Karpas-422 (cell line): ENCODE results near the gene TDRD9. TPM values are rescaled to one million over a fixed set of nuclear protein-coding genes. Genes with fewer than 3 reads are reported as not detected.

ENCODE experiments used
- DNase-seq: peaks from one replicate; pipeline ENCODE4 v3.0.0-alpha.2; 2015
- H2AFZ ChIP-seq: fragments of 200-600 bp; sonication (generic); 2 replicates; pipeline ENCODE4 v1.6.1; 2014; ENCODE audit warnings: antibody characterized with exemption, low read length, mixed read lengths
- H3K27ac ChIP-seq: fragments of 200-600 bp; sonication (generic); 2 replicates; pipeline ENCODE4 v1.5.1; 2014; ENCODE audit warnings: mild to moderate bottlenecking, low read length, moderate library complexity
- H3K27me3 ChIP-seq: fragments of 200-600 bp; sonication (generic); 2 replicates; pipeline ENCODE4 v1.6.1; 2014; ENCODE audit warnings: low read length, mixed read lengths
- H3K36me3 ChIP-seq: fragments of 200-600 bp; sonication (generic); 2 replicates; pipeline ENCODE4 v1.6.1; 2014; ENCODE audit warnings: low read length, mixed read lengths; ENCODE audit not compliant: insufficient read depth
- H3K4me1 ChIP-seq: fragments of 200-600 bp; sonication (generic); 2 replicates; pipeline ENCODE4 v1.6.1; 2014; ENCODE audit warnings: mild to moderate bottlenecking, low read length, mixed read lengths
- H3K4me2 ChIP-seq: fragments of 200-600 bp; sonication (generic); 2 replicates; pipeline ENCODE4 v1.6.1; 2014; ENCODE audit warnings: low read length, low read depth, mild to moderate bottlenecking; ENCODE audit not compliant: poor library complexity, severe bottlenecking
- H3K4me3 ChIP-seq: fragments of 200-600 bp; sonication (generic); 2 replicates; pipeline ENCODE4 v1.5.1; 2014; ENCODE audit warnings: mild to moderate bottlenecking, antibody characterized with exemption, low read length, mixed read lengths
- H3K79me2 ChIP-seq: fragments of 200-600 bp; sonication (generic); 2 replicates; pipeline ENCODE4 v1.6.1; 2014; ENCODE audit warnings: mild to moderate bottlenecking, low read length, mixed read lengths
- H3K9ac ChIP-seq: fragments of 200-600 bp; sonication (generic); 2 replicates; pipeline ENCODE4 v1.6.0; 2014; ENCODE audit warnings: low read length
- H3K9me2 ChIP-seq: fragments of 200-600 bp; sonication (generic), shearing (Covaris generic); replicated peaks from 2 replicates; pipeline ENCODE4 v1.6.0; 2014; ENCODE audit warnings: mild to moderate bottlenecking, low read length, moderate library complexity; ENCODE audit not compliant: insufficient read depth
- H3K9me3 ChIP-seq: fragments of 300-700, 200-600 bp; sonication (generic); 2 replicates; pipeline ENCODE4 v1.6.1; 2014; ENCODE audit warnings: low read length, mixed read lengths
- H4K20me1 ChIP-seq: fragments of 200-600 bp; sonication (generic); 2 replicates; pipeline ENCODE4 v1.6.1; 2014; ENCODE audit warnings: mild to moderate bottlenecking, antibody characterized with exemption, low read length, low read depth; ENCODE audit not compliant: insufficient read depth
- small RNA-seq: library from RNA; depleted of rRNA; stranded (forward); fragments of <200 nt; gene quantifications from one replicate; pipeline ENCODE3, GENCODE V24; 2014
- total RNA-seq: library from RNA; depleted of rRNA; stranded (reverse); fragments of >200 nt; shearing (Covaris generic); gene quantifications from 2 replicates; pipeline ENCODE4 v1.2.3, GENCODE V29; 2014; ENCODE audit warnings: low replicate concordance; rRNA removed

Gene TDRD9
- total RNA-seq, 1 experiment from 2014 or later, result not detected

GRCh38 chr14:104101651-104102281, 173.5 kb downstream of the TDRD9 start:
- H3K4me2 ChIP-seq, result no peak overlapping the region
- no peaks in the 10 kb centered on the region for H3K79me2 ChIP-seq
- no peak for DNase-seq
- H2AFZ ChIP-seq, result no peak overlapping the region
- no peak overlapping the region for H3K27ac ChIP-seq
- H3K27me3 ChIP-seq, result no peaks in the 10 kb centered on the region
- H3K9me3 ChIP-seq, result no peaks in the 10 kb centered on the region
- no peak overlapping the region for H3K9ac ChIP-seq
- H3K36me3 ChIP-seq, result no peaks in the 10 kb centered on the region
- no peaks in the 10 kb centered on the region for H3K9me2 ChIP-seq
- H3K4me1 ChIP-seq, result peaks cover under 1% of the 10 kb centered on the region
- peaks cover 8% of the 10 kb centered on the region; the same call in 1 of the 2 replicates for H4K20me1 ChIP-seq
- no peak overlapping the region for H3K4me3 ChIP-seq

Small RNA genes within 50 kb of the gene (small RNA-seq; reads per million reads assigned to genes)
- not detected for gene RN7SL634P

Other genes starting within 250 kb of the TDRD9 start
- gene XRCC3, start 213.0 kb upstream of the TDRD9 start, total RNA-seq, result 36.7 and 70.5 TPM in 2 replicates
- 28.4 and 29.7 TPM in 2 replicates for gene ZFYVE21, start 212.6 kb upstream of the TDRD9 start, total RNA-seq
- 3.0 and 3.6 TPM in 2 replicates for gene PPP1R13B, start 80.9 kb upstream of the TDRD9 start, total RNA-seq
- gene RD3L, start 14.1 kb downstream of the TDRD9 start, total RNA-seq, result not detected in 2 replicates
- gene ASPG, start 157.2 kb downstream of the TDRD9 start, total RNA-seq, result not detected in 2 replicates
- gene KIF26A, start 210.1 kb downstream of the TDRD9 start, total RNA-seq, result not detected in 2 replicates